HG03432 (cell line): ENCODE measurements around the gene FN1.
A peak's percentile ranks its signal among the peaks of the same experiment; 100 is the strongest.

ENCODE experiments used
- ATAC-seq: cut with Tn5 transposase; IDR thresholded peaks from one replicate; pipeline ENCODE4 v1.9.1; 2021; ENCODE audit warnings: mild to moderate bottlenecking, moderate library complexity; ENCODE audit not compliant: unreplicated experiment

Gene FN1

DNA sequence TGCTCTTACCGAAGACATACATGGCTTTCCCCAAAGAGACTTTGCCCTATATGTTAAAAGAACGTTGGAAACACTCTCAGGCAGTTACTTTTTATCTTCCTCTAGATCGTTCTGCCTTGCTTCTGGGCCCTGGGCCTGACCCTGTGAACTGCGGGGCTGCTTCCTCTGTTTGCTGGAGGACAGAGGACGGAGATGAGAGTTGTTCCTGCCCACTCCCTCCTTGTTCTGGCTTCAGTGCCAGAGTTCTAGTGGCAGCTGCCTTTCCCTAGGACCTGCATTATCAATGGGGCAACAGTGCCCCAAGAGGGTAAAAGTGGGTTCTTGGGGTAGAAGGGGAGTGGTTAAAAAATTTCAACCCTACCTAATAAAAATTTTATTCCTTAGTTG is 6.5 kb upstream of the FN1 start:
- ATAC-seq, result no peak

DNA sequence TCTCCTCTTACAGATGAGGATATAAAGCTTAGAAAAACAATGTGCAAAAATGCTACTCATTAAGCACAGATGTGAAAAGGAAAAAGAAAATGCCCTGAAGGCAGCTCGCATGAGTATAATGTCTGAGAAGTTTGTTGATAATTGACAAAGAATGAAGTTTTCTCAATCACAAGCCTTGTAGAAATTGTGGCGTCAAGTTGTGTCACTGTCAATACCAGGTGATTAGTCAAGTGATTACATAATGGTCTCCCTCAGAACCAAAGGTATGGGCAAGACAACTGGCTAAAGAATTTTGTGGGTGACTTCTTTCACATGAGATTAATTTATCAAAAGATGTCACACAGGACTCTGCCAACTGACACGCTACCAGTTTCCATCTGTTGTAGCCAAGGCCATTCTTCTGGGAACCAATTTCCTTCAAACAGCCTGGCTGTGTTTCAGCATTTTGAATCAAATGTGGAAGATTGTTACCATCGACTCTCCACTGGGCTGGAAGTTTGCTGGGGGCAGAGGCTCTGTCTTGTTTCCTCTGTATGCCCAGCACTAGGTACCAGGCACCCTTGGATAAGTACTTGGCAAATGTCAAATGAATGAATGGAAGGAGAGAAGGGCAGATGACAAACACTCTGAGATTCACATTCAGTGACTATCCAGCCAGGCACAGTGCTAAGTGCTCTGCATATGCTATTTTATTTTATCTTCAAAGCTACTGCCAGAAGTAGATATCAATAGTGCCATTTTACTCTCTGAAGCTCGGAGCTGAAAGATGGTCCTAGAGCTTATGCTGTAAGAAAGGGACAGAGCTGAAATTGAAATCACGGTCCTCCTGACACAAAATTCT is 5.9 kb upstream of the FN1 start:
- ATAC-seq, result no peak

GRCh38 chr2:215439980-215440512 is 4.2 kb upstream of the FN1 start:
- no peak for ATAC-seq

DNA sequence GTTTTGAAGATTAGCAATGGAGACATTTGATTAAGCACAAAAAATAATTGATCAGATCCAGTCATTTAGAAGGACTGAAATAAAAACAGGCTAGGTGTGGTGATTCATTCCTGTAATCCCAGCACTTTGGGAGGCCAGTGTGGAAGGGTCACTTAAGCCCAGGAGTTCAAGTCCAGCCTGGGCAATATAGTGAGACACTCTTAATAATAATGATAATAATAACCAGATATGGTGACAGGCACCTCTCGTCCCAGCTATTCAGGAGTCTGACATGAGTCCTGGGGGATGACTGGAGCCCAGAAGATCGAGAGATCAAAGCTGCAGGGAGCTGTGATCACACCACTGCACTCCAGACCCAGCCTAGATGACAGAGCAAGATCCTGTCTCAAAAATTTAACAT is 3.5 kb upstream of the FN1 start:
- ATAC-seq, result no peak

- ATAC-seq, result no peak
Observed at GRCh38 chr2:215437614-215438013, 1.7 kb upstream of the FN1 start.

DNA sequence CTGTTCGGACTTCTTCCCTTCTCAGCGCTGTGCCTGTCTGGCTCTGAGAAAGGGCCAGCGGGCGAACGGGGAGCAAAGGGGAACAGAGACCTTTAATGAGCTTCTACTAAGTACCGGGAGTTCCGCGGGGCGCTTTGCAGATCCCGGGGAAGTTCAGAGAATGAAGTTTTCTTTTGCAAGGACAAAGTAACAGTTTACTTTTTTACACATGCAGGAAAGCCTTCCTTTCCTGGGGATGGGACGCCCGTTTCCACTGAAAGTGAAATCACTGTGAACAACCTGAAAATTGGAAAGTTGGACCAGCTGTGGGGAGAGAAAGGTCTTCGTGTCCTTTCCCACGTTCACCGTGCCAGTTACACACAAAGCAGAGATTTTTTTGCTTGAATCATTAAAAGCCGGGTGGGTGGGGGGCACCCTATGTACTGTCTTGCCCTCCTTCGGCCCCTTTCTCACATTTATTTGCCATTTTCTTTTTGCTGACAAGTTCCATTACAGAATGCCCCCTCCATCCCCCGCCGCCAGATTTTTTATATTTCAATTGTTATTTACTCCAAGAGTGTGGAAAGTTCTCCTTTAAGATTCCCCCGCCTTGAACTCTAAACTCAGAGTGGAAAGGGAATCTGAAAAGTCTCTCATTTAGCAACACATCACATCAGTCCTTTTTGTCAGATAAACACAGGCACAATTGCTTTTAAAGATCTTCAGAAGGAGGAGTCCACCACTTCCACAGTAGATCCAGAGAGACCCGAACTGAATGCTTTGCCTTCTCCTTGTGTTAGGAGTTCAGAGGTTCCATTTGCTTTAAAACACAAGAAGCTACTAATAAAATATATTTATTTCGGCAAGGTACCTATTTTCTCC is 1.1 kb upstream of the FN1 start:
- peak; percentile 33 for ATAC-seq

DNA sequence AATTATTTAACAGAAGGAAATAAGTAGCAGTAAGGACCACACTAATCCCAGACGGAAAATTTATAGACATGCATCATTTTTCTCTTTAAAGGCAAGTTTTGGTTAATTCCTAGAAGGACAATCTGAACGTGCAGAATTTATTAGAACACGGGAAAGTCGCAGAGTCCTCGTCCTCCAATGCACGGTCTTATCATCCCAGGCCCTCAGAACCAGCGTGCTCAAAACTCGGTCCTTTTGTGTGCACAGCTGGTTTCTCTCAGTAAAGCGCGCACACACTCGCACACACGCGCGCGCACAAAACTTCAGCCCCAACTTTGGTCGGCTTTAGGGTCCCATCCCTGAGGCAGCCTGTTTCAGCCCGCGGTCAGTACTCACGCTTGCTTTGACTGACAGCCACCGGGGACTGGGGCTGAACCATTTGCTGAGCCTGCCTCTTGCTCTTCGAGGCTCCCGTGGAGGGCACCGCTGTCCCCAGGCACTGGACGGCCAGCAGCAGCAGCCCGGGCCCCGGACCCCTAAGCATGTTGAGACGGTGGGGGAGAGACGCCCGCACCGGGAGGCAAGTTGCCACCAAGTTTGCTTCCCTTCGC is 493 bp downstream of the FN1 start:
- ATAC-seq, result peak; percentile 22

DNA sequence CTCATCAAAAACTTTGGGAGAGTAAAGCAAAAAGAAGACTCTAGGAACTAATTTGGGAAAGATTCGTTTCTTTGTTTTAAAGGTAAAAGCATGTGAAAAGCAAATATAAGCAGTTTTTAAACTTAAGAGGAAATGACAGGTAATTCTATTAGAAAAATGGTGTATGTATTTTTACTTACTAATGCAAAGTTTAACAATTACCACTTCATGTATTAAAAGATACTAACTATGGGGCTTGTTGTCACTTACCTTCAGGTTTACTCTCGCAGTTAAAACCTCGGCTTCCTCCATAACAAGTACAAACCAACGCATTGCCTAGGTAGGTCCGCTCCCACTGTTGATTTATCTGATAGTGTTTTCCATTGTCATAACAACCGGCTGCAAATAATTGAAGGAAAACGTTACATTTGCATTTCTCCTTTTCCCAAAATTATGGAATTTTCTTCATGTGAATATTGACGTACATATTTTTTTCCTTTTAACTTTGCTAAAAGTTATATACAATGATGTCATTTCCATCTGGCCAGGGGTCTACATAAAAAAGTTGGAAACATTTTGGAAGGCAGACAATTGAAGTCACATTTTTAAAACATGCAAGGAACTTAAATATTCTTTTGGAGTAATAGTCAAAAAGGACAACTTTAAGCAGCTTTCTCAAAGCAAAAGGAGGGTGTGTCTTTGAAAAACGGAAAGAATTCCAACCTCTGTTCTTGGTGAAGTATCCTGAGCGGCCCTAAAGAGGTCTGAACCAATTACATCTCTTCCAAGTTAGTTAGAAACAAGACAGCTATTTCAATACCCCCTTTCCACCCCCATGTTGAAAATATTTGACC is 1.2 kb downstream of the FN1 start:
- no peak for ATAC-seq

GRCh38 chr2:215432759-215433594 is 2.9 kb downstream of the FN1 start:
- no peak for ATAC-seq

DNA sequence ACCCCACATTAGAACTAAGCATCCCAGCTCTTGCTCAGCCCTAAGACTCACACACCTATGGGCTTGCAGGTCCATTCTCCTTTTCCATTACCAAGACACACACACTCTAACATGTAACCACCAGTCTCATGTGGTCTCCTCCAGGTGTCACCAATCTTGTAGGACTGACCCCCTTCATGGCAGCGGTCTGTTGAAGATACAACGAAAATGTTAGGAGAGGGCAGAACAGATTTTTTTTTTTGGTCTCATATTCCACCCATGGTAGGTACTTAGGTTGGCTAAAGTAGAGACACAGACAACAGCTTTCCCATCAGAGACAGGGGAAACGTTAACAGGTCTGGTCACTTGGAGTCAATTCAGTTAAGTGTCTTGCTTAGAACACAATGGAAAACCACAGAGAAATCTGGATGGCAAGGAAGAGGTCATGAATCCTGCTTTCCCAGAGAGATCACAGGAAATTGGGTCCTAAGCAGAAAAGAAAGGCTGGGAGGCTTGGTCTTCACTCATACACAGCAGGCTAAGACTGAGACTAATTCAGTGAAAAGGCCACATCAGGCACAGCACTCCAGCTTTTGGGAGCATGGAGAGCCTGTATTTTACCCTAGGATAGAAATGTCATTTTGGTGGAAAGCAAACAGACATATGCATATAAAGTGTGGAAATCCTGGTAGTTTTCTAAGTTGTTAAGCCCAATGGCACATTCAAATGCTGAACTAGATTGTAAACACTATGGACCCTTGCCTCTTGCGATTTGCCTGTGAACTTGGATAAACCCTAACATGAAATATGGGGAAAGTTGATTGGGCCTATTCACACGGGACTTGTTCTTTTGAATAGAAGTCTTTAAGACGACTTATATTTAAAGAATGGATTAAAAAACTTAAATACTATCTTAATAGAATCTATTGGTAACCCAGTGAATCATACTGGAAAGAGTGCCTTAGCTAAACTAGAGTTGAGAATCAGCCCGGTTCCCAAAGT is 3.8 kb downstream of the FN1 start:
- no peak for ATAC-seq

GRCh38 chr2:215431290-215431689 is 4.6 kb downstream of the FN1 start:
- no peak for ATAC-seq

DNA sequence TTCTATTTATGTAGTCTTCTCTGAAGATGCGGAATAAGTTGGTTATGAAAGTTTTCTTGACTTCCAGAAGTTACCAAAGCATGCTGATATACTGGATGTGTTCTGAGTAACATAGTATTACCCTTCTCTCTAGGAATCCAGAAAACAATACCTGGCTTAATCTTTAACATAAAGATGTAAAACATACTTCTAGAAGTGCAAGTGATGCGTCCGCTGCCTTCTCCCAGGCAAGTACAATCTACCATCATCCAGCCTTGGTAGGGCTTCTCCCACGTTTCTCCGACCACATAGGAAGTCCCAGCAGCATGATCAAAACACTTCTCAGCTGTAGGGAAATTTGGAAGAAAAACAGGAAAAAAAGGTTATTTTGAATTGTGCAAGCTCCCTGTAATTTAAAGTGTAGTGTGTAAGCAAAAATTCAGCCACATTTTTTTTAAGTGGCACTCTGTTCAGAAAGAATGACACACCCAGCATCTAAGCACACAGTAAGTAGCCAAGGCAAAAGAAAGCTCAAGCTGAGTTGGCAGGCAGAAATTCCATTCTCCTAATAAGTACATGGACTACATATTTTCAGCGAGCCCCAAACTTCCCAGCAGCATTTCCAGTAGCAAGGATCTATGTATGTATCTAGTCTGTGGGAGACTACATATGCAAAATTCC is 5.2 kb downstream of the FN1 start:
- no peak for ATAC-seq

- ATAC-seq, result no peak
Observed at GRCh38 chr2:215429424-215429823, 6.4 kb downstream of the FN1 start.

DNA sequence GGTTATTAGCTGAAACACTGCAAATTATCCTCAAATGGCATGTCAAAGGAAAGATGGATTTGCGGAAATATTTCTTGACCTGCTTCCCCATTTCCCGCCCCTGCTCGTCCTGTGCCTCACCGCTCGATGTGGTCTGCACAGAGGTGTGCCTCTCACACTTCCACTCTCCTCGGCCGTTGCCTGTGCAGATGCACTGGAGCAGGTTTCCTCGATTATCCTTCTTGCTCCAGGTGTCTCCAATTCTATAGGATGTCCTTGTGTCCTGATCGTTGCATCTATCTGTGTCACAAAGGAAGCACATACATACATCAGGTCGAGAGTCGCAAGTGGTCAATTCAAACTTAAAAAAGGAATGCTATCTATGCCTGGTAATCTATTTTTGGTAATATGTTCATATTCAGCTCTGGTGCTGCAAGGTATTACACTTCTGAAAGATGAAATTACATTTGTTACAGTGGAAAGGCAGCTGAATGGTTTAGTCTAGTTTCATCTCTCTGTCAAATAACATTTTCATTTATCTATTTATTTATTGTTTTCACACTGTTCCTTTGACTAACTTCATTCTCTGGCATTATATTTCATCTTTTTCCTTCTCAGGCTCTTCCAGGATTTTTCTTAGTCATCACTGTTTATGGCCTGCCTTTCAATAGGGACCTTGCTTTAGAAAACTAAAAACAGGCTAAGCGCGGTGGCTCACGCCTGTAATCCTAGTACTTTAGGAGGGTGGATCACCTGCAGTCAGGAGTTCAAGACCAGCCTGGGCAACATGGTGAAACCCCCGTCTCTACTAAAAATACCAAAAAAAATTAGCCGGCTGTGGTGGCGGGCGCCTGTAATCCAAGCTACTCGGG is 7.6 kb downstream of the FN1 start:
- no peak for ATAC-seq

DNA sequence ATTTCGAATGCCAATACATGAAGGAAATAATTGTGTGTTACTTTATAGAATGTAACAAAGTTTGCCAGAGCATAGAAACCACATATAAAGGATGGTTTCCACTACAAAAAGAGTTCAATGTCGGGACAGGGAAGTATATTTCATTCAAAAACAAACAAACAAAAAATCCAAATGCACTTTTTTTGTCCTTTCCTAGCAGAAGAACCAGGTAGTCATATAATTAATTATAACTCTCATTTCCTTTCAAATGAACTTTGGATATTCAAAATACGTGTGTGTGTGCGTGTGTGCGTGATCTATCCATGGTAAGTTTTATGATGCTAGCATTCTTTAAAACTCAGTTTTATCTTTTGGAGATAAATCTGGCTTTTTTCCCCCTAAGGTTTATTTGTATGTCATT is 8.3 kb downstream of the FN1 start:
- ATAC-seq, result no peak

- no peak for ATAC-seq
Observed at GRCh38 chr2:215425021-215425782, 10.7 kb downstream of the FN1 start.
